IPS-11a (cell line): ENCODE results near the gene PDCD1.

Source experiments
- H3K4me3 ChIP-seq: one replicate; pipeline ENCODE4 v1.5.1; 2013; ENCODE audit warnings: low read depth, low read length, control low read depth

The PDCD1 gene

DNA sequence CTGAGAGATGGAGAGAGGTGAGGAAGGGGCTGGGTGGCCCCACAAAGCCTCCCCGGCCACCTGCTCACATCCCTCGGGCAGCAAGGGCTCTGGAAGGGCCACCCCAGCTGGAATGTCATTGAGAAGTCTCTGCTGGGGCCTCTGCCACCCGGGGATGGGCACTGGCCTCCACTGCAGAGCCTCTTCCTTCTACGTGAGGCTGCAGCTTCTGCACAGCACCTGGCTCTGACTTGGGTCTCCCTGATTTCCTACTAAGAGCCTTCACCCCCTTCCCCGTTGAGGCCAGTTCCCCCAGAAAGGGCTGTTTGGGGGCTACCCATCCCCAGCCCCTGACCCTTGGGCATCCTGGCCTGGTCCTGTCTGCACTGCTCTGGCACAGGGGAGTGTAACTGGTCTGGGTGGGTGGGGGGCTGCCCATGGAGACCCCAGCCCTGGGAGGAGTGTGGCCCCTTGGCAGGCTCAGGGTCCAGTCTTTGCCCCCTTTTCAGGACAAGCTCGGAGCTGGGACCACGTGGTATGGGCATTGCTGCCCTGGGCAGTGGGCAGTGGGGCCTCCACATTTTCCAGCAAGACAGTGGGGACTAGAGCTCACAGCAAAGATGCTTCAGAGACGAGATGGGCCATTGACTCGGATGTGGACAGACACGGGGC lies 5.6 kb downstream of the PDCD1 start:
- no peak overlapping the region for H3K4me3 ChIP-seq

GRCh38 chr2:241852116-241852980 lies 6.3 kb downstream of the PDCD1 start:
- no peak overlapping the region for H3K4me3 ChIP-seq

DNA sequence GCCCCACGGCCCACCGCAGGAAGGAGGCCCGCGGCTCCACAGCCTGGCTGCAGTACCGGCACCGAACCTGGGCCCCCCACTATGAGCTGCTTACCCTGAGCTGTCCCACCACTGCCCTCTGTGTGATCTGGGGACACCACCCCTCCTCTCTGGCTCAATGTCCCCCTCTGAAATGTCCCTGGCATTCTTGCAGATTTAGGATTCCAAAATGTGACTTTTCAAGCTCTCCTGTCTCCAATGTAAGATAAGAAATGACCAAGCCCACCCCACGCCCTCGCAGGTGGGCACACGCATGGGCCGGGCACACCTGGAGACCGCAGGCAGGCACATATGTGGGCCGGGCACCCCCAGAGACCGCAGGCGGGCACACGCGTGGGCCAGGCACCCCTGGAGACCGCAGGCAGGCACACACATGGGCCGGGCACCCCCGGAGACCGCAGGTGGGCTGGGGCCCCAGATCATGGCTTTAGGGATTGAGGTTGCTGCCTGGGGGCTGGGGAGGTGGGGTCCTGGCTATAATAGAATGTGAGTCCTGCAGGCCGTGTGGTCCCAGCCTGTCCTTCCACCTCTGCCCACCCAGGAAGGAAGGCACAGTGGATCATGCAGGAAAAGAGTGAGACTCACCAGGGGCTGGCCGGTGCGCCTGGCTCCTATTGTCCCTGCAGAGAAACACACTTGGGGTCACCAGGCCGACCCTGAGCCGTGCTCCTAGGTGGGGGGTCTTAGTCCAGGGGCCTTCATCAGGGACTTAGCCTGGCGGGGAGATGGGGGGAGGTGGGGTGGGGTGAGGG lies 7.2 kb downstream of the PDCD1 start:
- no peak overlapping the region for H3K4me3 ChIP-seq

GRCh38 chr2:241850544-241851324 lies 8.0 kb downstream of the PDCD1 start:
- H3K4me3 ChIP-seq = no peak overlapping the region

DNA sequence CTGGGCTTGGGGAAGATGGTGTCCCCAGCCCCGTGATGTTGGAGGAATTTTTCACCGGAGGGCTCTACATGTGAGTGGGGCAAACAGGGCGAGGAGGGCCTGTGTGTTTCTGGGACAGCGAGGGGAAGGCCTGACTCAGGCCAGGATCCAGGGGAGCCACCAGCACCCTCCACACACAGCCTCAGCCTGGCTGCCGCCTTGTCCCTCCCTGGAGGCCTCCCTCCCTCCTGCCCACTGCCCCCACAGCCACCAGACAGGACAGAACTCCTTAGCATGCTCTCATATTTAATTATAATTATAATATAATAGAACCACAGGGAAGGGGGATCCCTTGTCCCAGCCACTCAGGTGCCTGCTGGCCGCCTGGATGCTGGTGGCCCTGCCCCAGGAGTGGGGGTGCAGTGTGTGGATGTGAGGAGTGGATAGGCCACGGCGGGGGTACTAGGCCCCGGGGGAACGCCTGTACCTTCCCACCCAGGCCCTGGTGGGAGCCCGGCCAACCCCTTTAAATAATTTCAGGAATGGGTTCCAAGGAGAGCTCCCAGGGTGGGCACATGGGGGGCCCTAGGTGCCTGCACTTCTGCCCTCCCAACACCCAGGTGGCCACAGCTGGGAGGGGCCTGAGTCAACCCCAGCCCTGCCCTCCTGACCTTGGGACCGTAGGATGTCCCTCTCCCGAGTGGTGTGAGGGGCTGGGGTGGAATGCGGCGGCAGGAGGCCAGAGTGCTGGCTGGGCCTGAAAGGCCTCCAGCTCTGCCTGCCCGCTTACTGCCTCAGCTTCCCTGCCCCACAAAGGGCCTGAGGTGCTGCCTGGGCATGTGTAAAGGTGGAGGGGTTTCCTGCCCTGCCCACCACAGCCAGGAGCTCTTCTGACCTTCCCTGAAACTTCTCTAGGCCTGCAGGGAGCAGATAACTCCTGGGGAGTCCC lies 8.8 kb downstream of the PDCD1 start:
- H3K4me3 ChIP-seq = no peak overlapping the region

DNA sequence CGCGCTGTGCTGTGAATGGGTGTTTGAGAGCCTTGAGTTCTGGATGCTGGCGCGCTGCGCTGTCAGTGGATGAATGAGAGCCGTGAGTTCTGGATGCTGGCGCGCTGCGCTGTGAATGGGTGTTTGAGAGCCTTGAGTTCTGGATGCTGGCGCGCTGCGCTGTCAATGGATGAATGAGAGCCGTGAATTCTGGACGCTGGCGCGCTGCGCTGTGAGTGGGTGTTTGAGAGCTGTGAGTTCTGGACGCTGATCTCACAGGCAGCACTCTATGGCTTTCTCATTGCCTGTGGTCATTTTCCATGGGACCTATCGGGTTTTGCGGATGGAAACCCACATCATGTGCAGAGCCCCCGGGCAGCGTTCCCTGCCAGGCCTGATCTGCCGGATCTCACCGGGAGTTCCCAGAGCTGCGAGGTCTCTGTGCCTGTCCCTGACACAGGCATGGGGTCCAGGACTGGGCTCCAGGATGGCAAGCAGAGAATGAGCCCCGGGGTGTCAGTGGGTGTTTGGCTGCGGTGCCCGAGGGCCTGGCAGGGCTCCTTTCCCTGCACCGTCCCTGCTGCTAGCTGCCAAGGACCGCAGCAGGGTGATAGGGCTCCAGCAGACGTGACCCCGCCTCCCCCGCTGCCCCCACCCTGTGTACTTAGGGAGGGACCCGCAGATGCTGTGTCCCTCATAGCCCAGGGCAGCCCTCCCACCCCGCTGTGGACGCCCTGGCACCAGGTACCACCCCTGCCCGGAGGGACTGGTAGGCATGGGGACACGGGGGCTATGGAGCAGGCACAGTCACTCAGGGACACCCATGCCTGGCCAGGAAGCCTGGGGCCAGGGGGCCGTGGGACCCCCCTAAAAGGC lies 9.7 kb downstream of the PDCD1 start:
- H3K4me3 ChIP-seq = no peak overlapping the region

- H3K4me3 ChIP-seq = no peak overlapping the region
These were observed 12.3 kb downstream of the PDCD1 start for GRCh38 chr2:241846406-241846805.

GRCh38 chr2:241844831-241845578 lies 13.7 kb downstream of the PDCD1 start:
- H3K4me3 ChIP-seq = no peak overlapping the region

- peak overlapping the region; percentile 24 for H3K4me3 ChIP-seq
These were observed 14.5 kb downstream of the PDCD1 start for GRCh38 chr2:241844066-241844728.

GRCh38 chr2:241843321-241844065 lies 15.2 kb downstream of the PDCD1 start:
- H3K4me3 ChIP-seq = no peak overlapping the region

GRCh38 chr2:241842620-241843211 lies 16.0 kb downstream of the PDCD1 start:
- H3K4me3 ChIP-seq = no peak overlapping the region

GRCh38 chr2:241842067-241842415 lies 16.7 kb downstream of the PDCD1 start:
- H3K4me3 ChIP-seq = no peak overlapping the region

- H3K4me3 ChIP-seq = no peak overlapping the region
These were observed 17.3 kb downstream of the PDCD1 start for GRCh38 chr2:241841181-241842066.

GRCh38 chr2:241837197-241837965 lies 21.3 kb downstream of the PDCD1 start:
- H3K4me3 ChIP-seq = no peak overlapping the region

GRCh38 chr2:241836292-241836691 lies 22.4 kb downstream of the PDCD1 start:
- H3K4me3 ChIP-seq = no peak overlapping the region
